Stimulated activated CD8-positive, alpha-beta memory T cell treated with anti-CD3 and anti-CD28 coated beads, Interleukin-12 subunit alpha, Interleukin-12 subunit beta, amount 100 ng/mL, for 24 hours (primary cell): ENCODE results near the gene ACAD11.
"Not testable (repeated sequence)": the region's sequence is repeated elsewhere in the genome, so short reads cannot be mapped to it uniquely, and the experiment has no call there.

Source experiments
- DNase-seq: peaks from one replicate; pipeline ENCODE4 v3.0.0-alpha.2; 2020; ENCODE audit errors: extremely low read depth

ACAD11 gene

GRCh38 chr3:132605374-132605792 lies 54.2 kb downstream of the ACAD11 start:
- DNase-seq, result no peak

- DNase-seq, result not testable (repeated sequence)
Measured at GRCh38 chr3:132600614-132601013, 59.0 kb downstream of the ACAD11 start.

GRCh38 chr3:132598181-132598580 lies 61.4 kb downstream of the ACAD11 start:
- no peak for DNase-seq

GRCh38 chr3:132597660-132598059 lies 61.9 kb downstream of the ACAD11 start:
- DNase-seq, result no peak

GRCh38 chr3:132596816-132597433 lies 62.7 kb downstream of the ACAD11 start, which contains the start of gene ACKR4:
TSS of gene ACKR4 (plus strand) at chr3:132597270. CDS start at chr3:132600398, 3,128 bp downstream.
- DNase-seq, result no peak

GRCh38 chr3:132596326-132596725 lies 63.3 kb downstream of the ACAD11 start:
- no peak for DNase-seq

GRCh38 chr3:132595014-132595413 lies 64.6 kb downstream of the ACAD11 start:
- no peak for DNase-seq

- DNase-seq, result no peak
Measured at GRCh38 chr3:132594498-132594897, 65.1 kb downstream of the ACAD11 start.

GRCh38 chr3:132593947-132594323 lies 65.7 kb downstream of the ACAD11 start:
- no peak for DNase-seq

- DNase-seq, result no peak
Measured at GRCh38 chr3:132593241-132593946, 66.2 kb downstream of the ACAD11 start.

GRCh38 chr3:132592216-132592615 lies 67.4 kb downstream of the ACAD11 start:
- no peak for DNase-seq

- no peak for DNase-seq
Measured at GRCh38 chr3:132587401-132587800, 72.2 kb downstream of the ACAD11 start.

- no peak for DNase-seq
Measured at GRCh38 chr3:132573797-132574211, 85.8 kb downstream of the ACAD11 start.

- no peak for DNase-seq
Measured at GRCh38 chr3:132570016-132570415, 89.6 kb downstream of the ACAD11 start.

- no peak for DNase-seq
Measured at GRCh38 chr3:132569580-132569979, 90.0 kb downstream of the ACAD11 start.

GRCh38 chr3:132569153-132569552 lies 90.5 kb downstream of the ACAD11 start:
- DNase-seq, result no peak

GRCh38 chr3:132568422-132568821 lies 91.2 kb downstream of the ACAD11 start:
- no peak for DNase-seq

- no peak for DNase-seq
Measured at GRCh38 chr3:132564070-132564465, 95.5 kb downstream of the ACAD11 start.

GRCh38 chr3:132563420-132564069 lies 96.1 kb downstream of the ACAD11 start:
- DNase-seq, result no peak

- no peak for DNase-seq
Measured at GRCh38 chr3:132561003-132561402, 98.6 kb downstream of the ACAD11 start.

GRCh38 chr3:132556508-132557159 lies 103.0 kb downstream of the ACAD11 start:
- no peak for DNase-seq

- DNase-seq, result not testable (repeated sequence)
Measured at GRCh38 chr3:132556036-132556386, 103.6 kb downstream of the ACAD11 start.
